GM21423 (cell line): Measurements from ENCODE around the gene WNT4.

Experiments used
- ATAC-seq: cut with Tn5 transposase; IDR thresholded peaks from one replicate; pipeline ENCODE4 v1.9.1; 2021; ENCODE audit warnings: mild to moderate bottlenecking, moderate library complexity; ENCODE audit not compliant: unreplicated experiment

WNT4 gene

GRCh38 chr1:22089134-22089571 lies 53.7 kb downstream of the WNT4 start:
- ATAC-seq, result no peak

- no peak for ATAC-seq
Measured at GRCh38 chr1:22088331-22088730, 54.6 kb downstream of the WNT4 start.

GRCh38 chr1:22080191-22080590 lies 62.7 kb downstream of the WNT4 start:
- no peak for ATAC-seq

GRCh38 chr1:22078133-22078532 lies 64.8 kb downstream of the WNT4 start:
- ATAC-seq, result no peak

- ATAC-seq, result no peak
Measured at GRCh38 chr1:22077728-22078127, 65.2 kb downstream of the WNT4 start.

- no peak for ATAC-seq
Measured at GRCh38 chr1:22076346-22076745, 66.6 kb downstream of the WNT4 start.

- ATAC-seq, result no peak
Measured at GRCh38 chr1:22075718-22076117, 67.2 kb downstream of the WNT4 start.

- no peak for ATAC-seq
Measured at GRCh38 chr1:22074803-22075202, 68.1 kb downstream of the WNT4 start.

- no peak for ATAC-seq
Measured at GRCh38 chr1:22071511-22071910, 71.4 kb downstream of the WNT4 start.
